Activated CD4-positive, CD25-positive, alpha-beta regulatory T cell treated with anti-CD3 and anti-CD28 coated beads, Interleukin-2, amount 50 U/mL, for 16 hours (primary cell): ENCODE measurements around the gene HMGCLL1.

ENCODE experiments used
- DNase-seq: peaks from one replicate; pipeline ENCODE4 v3.0.0-alpha.2; 2020; ENCODE audit warnings: low read depth, low spot score

HMGCLL1 gene

GRCh38 chr6:55443238-55444134, 135.5 kb downstream of the HMGCLL1 start:
- no peak for DNase-seq

GRCh38 chr6:55438203-55438602, 140.8 kb downstream of the HMGCLL1 start:
- DNase-seq, result no peak

- DNase-seq, result no peak
These were observed 141.9 kb downstream of the HMGCLL1 start for GRCh38 chr6:55437141-55437540.

DNA sequence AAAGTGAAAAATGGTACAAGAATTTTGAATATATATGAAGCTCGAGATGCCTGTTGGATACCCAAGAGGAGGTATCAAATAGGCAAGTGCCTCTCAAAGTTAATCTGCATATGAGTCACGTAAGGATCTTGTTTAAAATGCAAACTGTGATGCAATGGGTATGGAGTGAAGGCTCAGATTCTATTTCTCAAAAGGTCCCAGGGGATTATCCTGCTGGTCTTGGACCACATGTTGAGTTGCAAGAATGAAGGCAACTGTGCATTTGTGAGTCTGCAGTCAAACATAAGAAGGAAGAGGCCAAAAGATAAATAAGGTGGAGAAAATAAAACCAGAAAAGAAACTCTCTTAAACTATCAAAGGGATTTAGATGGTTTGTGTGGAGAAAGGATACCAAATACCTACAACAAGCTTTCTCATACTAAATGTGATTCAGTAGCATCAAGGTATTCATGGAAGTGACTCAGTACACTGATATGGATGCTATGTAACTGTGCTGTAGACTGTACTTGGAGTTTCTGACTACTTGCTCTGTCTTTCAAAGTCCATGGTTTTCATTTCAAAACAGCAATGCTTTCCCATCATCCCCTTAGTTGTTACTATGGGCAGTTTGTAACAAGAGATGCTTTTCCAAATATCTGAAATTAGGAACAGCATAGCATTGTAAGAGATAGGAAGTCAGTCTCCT, 145.4 kb downstream of the HMGCLL1 start:
- no peak for DNase-seq

GRCh38 chr6:55423933-55424332, 155.1 kb downstream of the HMGCLL1 start:
- no peak for DNase-seq

DNA sequence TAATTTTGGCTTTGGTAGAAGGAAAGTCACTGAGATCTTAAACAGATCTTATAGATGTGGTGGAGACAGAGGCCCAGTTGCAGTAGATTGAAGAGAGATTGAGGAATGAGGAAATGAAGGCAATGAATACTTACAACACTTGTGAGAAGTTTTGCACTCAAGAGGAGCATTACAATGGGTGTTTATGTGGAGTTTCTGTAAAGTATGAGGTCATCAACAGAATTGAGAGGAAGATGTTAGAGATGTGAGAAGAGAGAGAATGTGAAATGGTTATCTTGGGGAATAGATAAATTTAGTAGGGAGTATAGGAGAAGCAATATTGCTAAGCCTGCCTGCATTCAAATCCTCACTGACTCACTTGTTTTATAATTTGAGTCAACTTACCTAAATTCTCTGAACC, 168.3 kb downstream of the HMGCLL1 start:
- DNase-seq, result no peak

GRCh38 chr6:55405474-55406235, 173.3 kb downstream of the HMGCLL1 start:
- no peak for DNase-seq

DNA sequence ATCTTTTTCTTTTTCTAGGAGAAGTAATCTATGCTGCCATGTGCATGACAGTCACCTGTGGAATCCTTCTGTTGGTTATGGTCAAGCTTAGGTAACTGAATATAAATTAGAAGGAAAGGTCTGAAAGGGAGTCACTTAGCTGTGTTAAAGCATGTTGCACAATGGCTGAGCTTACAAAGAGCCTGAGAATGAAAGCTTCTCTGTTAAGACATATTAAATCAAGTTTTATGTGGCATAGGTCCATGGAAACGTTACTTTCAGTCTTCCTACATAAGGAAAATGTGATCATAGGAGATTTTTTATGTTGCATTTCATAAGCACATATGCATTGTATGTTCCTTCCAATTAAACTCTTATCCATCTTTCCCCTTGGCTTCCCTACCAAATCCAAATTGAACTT, 179.6 kb downstream of the HMGCLL1 start:
- DNase-seq, result no peak

GRCh38 chr6:55397986-55398385, 181.0 kb downstream of the HMGCLL1 start:
- DNase-seq, result no peak

GRCh38 chr6:55395871-55396270, 183.1 kb downstream of the HMGCLL1 start:
- no peak for DNase-seq

DNA sequence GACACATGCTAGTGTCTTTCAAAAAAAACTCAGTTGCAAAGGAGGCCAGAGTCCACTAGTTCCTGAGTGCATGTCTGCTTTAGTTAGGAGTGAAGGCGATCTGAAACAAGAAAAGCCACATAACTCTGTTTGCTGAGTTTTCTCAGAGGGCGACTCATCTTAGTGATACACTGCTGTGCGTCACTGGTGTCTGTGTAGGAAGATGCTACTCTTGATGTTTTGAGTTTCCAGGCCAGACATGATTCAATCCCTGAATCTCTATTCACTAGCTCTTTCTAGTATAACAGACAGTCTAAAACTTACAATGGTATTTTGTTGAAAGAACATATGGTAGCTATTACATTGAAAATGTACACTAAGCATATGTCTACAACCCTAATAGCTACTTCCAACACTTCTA, 190.8 kb downstream of the HMGCLL1 start:
- no peak for DNase-seq
